Right atrium auricular region (tissue), 2 donors: Measurements from ENCODE around the gene BTBD19. TPM values are rescaled to one million over a fixed set of nuclear protein-coding genes. Genes with fewer than 3 reads are reported as not detected.
A peak's percentile ranks its signal among the peaks of the same experiment; 100 is the strongest.

Experiments
- DNase-seq: peaks from one replicate; pipeline ENCODE4 v3.0.0-alpha.2; 2019; ENCODE audit warnings: low spot score
- H3K27ac ChIP-seq, 2 donors: fragments of 200-600 bp; sonication (generic); 1 replicate in 1 of 2; 2 replicates in 1 of 2; pipeline ENCODE4 v1.5.1; 2016 to 2019
- H3K27me3 ChIP-seq, 2 donors: fragments of 200-600 bp; sonication (generic); one replicate each; pipeline versions ENCODE4 v1.5.1 to v1.6.0; 2017 to 2019
- H3K36me3 ChIP-seq: fragments of 200-600 bp; sonication (generic); one replicate; pipeline ENCODE4 v1.5.1; 2016
- H3K4me1 ChIP-seq, 2 donors: fragments of 200-600 bp; sonication (generic); one replicate each; pipeline versions ENCODE4 v1.5.1 to v1.6.0; 2017 to 2019
- H3K4me3 ChIP-seq, 2 donors: fragments of 200-600 bp; sonication (generic); 1 replicate in 1 of 2; 2 replicates in 1 of 2; pipeline ENCODE4 v1.5.1; 2017 to 2019; ENCODE audit warnings: mild to moderate bottlenecking in 1 of 2, moderate library complexity in 1 of 2
- H3K9me3 ChIP-seq, 2 donors: fragments of 200-600 bp; sonication (generic); one replicate each; pipeline ENCODE4 v1.5.1; 2019
- CTCF ChIP-seq, 2 donors: fragments of 200-600 bp; sonication (generic); IDR thresholded peaks; one replicate each; pipeline ENCODE4 v1.5.1; 2019; ENCODE audit warnings: antibody characterized with exemption in 2 of 2
- total RNA-seq, 2 donors: library from RNA; depleted of rRNA; stranded (reverse); fragments of >200 nt; gene quantifications; one replicate each; pipeline ENCODE4 v1.1.0, GENCODE V29; 2016

BTBD19 gene
- total RNA-seq, 2 donors from 2014 or later: 1.8 to 5.6 TPM

GRCh38 chr1:44826375-44827196 lies 18.3 kb downstream of the BTBD19 start:
- Histone ChIP-seq H3K27ac (peak overlapping the region; percentile 42 to 51), H3K27me3 (no peaks in the 10 kb centered on the region), H3K4me1 (peaks cover 0 to 4% of the 10 kb centered on the region in 2 donors), H3K4me3 (peak overlapping the region in 1 of 2 donors; percentile 27), H3K36me3 (no peaks in the 10 kb centered on the region), H3K9me3 (no peaks in the 10 kb centered on the region)
- no peak for TF ChIP-seq CTCF (IDR thresholded peaks at IDR 0.05)
- DNase-seq: no peak

- no peak for DNase-seq
- H3K27ac ChIP-seq: no peak overlapping the region
- no peaks in the 10 kb centered on the region for H3K9me3 ChIP-seq
- TF ChIP-seq CTCF (IDR thresholded peaks at IDR 0.05): no peak
- H3K36me3 ChIP-seq: no peaks in the 10 kb centered on the region
- no peak overlapping the region for H3K4me3 ChIP-seq
- peaks cover 0 to 4% of the 10 kb centered on the region in 2 donors for H3K4me1 ChIP-seq
- no peaks in the 10 kb centered on the region for H3K27me3 ChIP-seq
These were observed 19.1 kb downstream of the BTBD19 start for GRCh38 chr1:44827197-44828002.

- Histone ChIP-seq H3K4me1 (peaks cover 0 to 4% of the 10 kb centered on the region in 2 donors), H3K36me3 (no peaks in the 10 kb centered on the region), H3K9me3 (no peaks in the 10 kb centered on the region), H3K27ac (no peak overlapping the region), H3K4me3 (no peak overlapping the region), H3K27me3 (no peaks in the 10 kb centered on the region)
- no peak for TF ChIP-seq CTCF (IDR thresholded peaks at IDR 0.05)
- no peak for DNase-seq
These were observed 19.8 kb downstream of the BTBD19 start for GRCh38 chr1:44828003-44828651.

GRCh38 chr1:44828841-44829440 lies 20.6 kb downstream of the BTBD19 start:
- Histone ChIP-seq H3K36me3 (no peaks in the 10 kb centered on the region), H3K27ac (no peak overlapping the region), H3K4me3 (no peak overlapping the region), H3K9me3 (no peaks in the 10 kb centered on the region), H3K4me1 (peaks cover 0 to 4% of the 10 kb centered on the region in 2 donors), H3K27me3 (no peaks in the 10 kb centered on the region)
- TF ChIP-seq CTCF (IDR thresholded peaks at IDR 0.05): no peak
- DNase-seq: no peak

GRCh38 chr1:44829506-44830384 lies 21.4 kb downstream of the BTBD19 start:
- Histone ChIP-seq H3K27me3 (no peaks in the 10 kb centered on the region), H3K4me1 (peaks cover 0 to 4% of the 10 kb centered on the region in 2 donors), H3K36me3 (no peaks in the 10 kb centered on the region), H3K9me3 (no peaks in the 10 kb centered on the region), H3K27ac (no peak overlapping the region), H3K4me3 (no peak overlapping the region)
- no peak for DNase-seq
- no peak for TF ChIP-seq CTCF (IDR thresholded peaks at IDR 0.05)
